Neural cell (in vitro differentiated cells): ENCODE results near the gene C9orf72. TPM values are rescaled to one million over a fixed set of nuclear protein-coding genes. Genes with fewer than 3 reads are reported as not detected.
"Not testable (repeated sequence)": the region's sequence is repeated elsewhere in the genome, so short reads cannot be mapped to it uniquely, and the experiment has no call there.

Source experiments
- H2AFZ ChIP-seq: fragments of 200-600, 300-800 bp; sonication (generic), shearing (Covaris generic); 2 replicates; pipeline ENCODE4 v1.6.0; 2014; ENCODE audit warnings: low read depth, mild to moderate bottlenecking, antibody characterized with exemption, low read length, moderate library complexity
- H3F3A ChIP-seq: fragments of 200-600 bp; shearing (Covaris generic); 2 replicates; pipeline ENCODE4 v1.6.1; 2016; ENCODE audit warnings: mild to moderate bottlenecking, moderate library complexity, mixed read lengths, antibody characterized with exemption, low read length; ENCODE audit not compliant: insufficient read depth, poor library complexity, severe bottlenecking
- H3K27ac ChIP-seq: fragments of 200-600, 300-800 bp; sonication (generic), shearing (Covaris generic); 2 replicates; pipeline ENCODE4 v1.5.1; 2014; ENCODE audit warnings: mild to moderate bottlenecking, low read length, moderate library complexity
- H3K27me3 ChIP-seq: fragments of 300-800, 200-600 bp; sonication (generic), shearing (Covaris generic); 2 replicates; pipeline ENCODE4 v1.6.0; 2014; ENCODE audit warnings: mild to moderate bottlenecking, low read depth, low read length, moderate library complexity; ENCODE audit not compliant: insufficient read depth
- H3K36me3 ChIP-seq: fragments of 300-800, 200-600 bp; sonication (generic), shearing (Covaris generic); 2 replicates; pipeline ENCODE4 v1.5.1; 2014; ENCODE audit warnings: mild to moderate bottlenecking, antibody characterized with exemption, low read length, moderate library complexity; ENCODE audit not compliant: insufficient read depth
- H3K4me2 ChIP-seq: fragments of 300-800, 200-600 bp; sonication (generic), shearing (Covaris generic); 2 replicates; pipeline ENCODE4 v1.6.0; 2014; ENCODE audit warnings: mild to moderate bottlenecking, low read length
- H3K4me3 ChIP-seq: fragments of 300-800, 200-600 bp; sonication (generic), shearing (Covaris generic); 2 replicates; pipeline ENCODE4 v1.5.1; 2014; ENCODE audit warnings: mild to moderate bottlenecking, low read length, moderate library complexity
- H3K79me2 ChIP-seq: fragments of 200-600 bp; shearing (Covaris generic); replicated peaks from 2 replicates; pipeline ENCODE4 v1.6.0; 2014; ENCODE audit warnings: mild to moderate bottlenecking, low read length, moderate library complexity; ENCODE audit not compliant: insufficient read depth
- H3K9ac ChIP-seq: fragments of 300-800, 200-600 bp; sonication (generic), shearing (Covaris generic); 2 replicates; pipeline ENCODE4 v1.6.1; 2016; ENCODE audit warnings: mild to moderate bottlenecking, low read length, mixed read lengths
- H3K9me2 ChIP-seq: fragments of 200-600 bp; shearing (Covaris generic); 2 replicates; pipeline ENCODE4 v1.6.1; 2016; ENCODE audit warnings: mild to moderate bottlenecking, low read length, mixed read lengths; ENCODE audit not compliant: insufficient read depth
- H3K9me3 ChIP-seq: fragments of 200-600, 300-800 bp; sonication (generic), shearing (Covaris generic); 2 replicates; pipeline ENCODE4 v1.6.1; 2016; ENCODE audit warnings: mild to moderate bottlenecking, mixed run types, low read length, moderate library complexity, mixed read lengths
- H4K20me1 ChIP-seq: fragments of 200-600 bp; shearing (Covaris generic); 2 replicates; pipeline ENCODE4 v1.6.1; 2016; ENCODE audit warnings: mild to moderate bottlenecking, mixed run types; ENCODE audit not compliant: insufficient read depth
- EP300 ChIP-seq: fragments of 450-650 bp; conservative IDR thresholded peaks from 2 replicates; pipeline ENCODE4 v1.6.1; 2014; ENCODE audit warnings: antibody characterized with exemption, mild to moderate bottlenecking, moderate library complexity; ENCODE audit not compliant: poor library complexity, severe bottlenecking
- EZH2 ChIP-seq: fragments of 200-600, 300-800 bp; shearing (Covaris generic), sonication (generic); IDR thresholded peaks from 2 replicates; pipeline ENCODE4 v1.6.1; 2014; ENCODE audit warnings: antibody characterized with exemption, low read length, borderline replicate concordance, mild to moderate bottlenecking; ENCODE audit not compliant: insufficient read depth, poor library complexity, severe bottlenecking
- MXI1 ChIP-seq: fragments of 450-650 bp; conservative IDR thresholded peaks from 2 replicates; pipeline ENCODE4 v1.6.1; 2014; ENCODE audit warnings: antibody characterized with exemption, mild to moderate bottlenecking; ENCODE audit not compliant: poor library complexity, severe bottlenecking
- POLR2AphosphoS5 ChIP-seq: IDR thresholded peaks from 2 replicates; pipeline ENCODE4 v1.6.1; 2012
- RAD21 ChIP-seq: fragments of 450-650 bp; conservative IDR thresholded peaks from 2 replicates; pipeline ENCODE4 v1.6.1; 2014; ENCODE audit warnings: antibody characterized with exemption, mild to moderate bottlenecking, moderate library complexity
- polyA plus RNA-seq: library from polyadenylated mRNA; depleted of rRNA; stranded (reverse); fragments of >200 nt; gene quantifications from 2 replicates; pipeline ENCODE4 v1.2.3, GENCODE V29; 2014
- TF ChIP-seq, protein P1 (sequence below): fragments of 450-650 bp; IDR thresholded peaks from 2 replicates; pipeline ENCODE4 v1.5.1; 2014; ENCODE audit warnings: antibody characterized with exemption, mild to moderate bottlenecking, moderate library complexity; ENCODE audit not compliant: poor library complexity, severe bottlenecking
- TF ChIP-seq, protein P2 (sequence below): IDR thresholded peaks from 2 replicates; pipeline ENCODE4 v1.6.1; 2012; ENCODE audit warnings: borderline replicate concordance

C9orf72 gene
- polyA plus RNA-seq, 1 donor from 2014 or later, result 166 TPM

DNA sequence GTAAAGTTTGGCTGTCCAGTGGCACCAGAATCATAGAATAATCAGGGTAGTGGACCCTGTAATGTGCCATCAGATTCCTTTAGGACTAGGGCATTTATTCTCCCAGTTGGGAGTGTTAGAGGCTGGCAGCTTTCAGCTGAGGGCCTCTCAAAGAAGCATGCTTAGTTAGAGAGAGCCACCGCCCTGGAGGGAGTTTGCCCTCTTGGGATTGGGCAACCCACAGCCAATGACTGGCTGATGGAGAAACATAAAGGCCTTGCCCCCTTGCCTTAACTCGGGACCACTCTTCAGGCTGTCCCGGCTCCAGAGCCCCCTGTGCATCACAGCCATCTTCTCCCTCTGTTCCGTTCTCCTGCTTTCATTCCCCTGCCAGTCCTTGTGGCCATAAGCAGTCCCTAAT, 69.7 kb downstream of the C9orf72 start:
- Histone ChIP-seq H3K4me2 (no peak overlapping the region), H3K9ac (no peak overlapping the region), H4K20me1 (no peaks in the 10 kb centered on the region), H3K9me2 (no peaks in the 10 kb centered on the region), H3K4me3 (no peak overlapping the region), H3K27me3 (no peaks in the 10 kb centered on the region), H3K27ac (no peak overlapping the region), H3K36me3 (no peaks in the 10 kb centered on the region), H3F3A (no peaks in the 10 kb centered on the region), H3K9me3 (peaks cover 3% of the 10 kb centered on the region), H2AFZ (no peak overlapping the region), H3K79me2 (no peaks in the 10 kb centered on the region)
- TF ChIP-seq POLR2AphosphoS5, result no peak
- no peak for TF ChIP-seq EP300
- TF ChIP-seq RAD21, result no peak
- TF ChIP-seq, protein P1, sequence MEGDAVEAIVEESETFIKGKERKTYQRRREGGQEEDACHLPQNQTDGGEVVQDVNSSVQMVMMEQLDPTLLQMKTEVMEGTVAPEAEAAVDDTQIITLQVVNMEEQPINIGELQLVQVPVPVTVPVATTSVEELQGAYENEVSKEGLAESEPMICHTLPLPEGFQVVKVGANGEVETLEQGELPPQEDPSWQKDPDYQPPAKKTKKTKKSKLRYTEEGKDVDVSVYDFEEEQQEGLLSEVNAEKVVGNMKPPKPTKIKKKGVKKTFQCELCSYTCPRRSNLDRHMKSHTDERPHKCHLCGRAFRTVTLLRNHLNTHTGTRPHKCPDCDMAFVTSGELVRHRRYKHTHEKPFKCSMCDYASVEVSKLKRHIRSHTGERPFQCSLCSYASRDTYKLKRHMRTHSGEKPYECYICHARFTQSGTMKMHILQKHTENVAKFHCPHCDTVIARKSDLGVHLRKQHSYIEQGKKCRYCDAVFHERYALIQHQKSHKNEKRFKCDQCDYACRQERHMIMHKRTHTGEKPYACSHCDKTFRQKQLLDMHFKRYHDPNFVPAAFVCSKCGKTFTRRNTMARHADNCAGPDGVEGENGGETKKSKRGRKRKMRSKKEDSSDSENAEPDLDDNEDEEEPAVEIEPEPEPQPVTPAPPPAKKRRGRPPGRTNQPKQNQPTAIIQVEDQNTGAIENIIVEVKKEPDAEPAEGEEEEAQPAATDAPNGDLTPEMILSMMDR, result no peak
- TF ChIP-seq MXI1, result no peak
- TF ChIP-seq, protein P2, sequence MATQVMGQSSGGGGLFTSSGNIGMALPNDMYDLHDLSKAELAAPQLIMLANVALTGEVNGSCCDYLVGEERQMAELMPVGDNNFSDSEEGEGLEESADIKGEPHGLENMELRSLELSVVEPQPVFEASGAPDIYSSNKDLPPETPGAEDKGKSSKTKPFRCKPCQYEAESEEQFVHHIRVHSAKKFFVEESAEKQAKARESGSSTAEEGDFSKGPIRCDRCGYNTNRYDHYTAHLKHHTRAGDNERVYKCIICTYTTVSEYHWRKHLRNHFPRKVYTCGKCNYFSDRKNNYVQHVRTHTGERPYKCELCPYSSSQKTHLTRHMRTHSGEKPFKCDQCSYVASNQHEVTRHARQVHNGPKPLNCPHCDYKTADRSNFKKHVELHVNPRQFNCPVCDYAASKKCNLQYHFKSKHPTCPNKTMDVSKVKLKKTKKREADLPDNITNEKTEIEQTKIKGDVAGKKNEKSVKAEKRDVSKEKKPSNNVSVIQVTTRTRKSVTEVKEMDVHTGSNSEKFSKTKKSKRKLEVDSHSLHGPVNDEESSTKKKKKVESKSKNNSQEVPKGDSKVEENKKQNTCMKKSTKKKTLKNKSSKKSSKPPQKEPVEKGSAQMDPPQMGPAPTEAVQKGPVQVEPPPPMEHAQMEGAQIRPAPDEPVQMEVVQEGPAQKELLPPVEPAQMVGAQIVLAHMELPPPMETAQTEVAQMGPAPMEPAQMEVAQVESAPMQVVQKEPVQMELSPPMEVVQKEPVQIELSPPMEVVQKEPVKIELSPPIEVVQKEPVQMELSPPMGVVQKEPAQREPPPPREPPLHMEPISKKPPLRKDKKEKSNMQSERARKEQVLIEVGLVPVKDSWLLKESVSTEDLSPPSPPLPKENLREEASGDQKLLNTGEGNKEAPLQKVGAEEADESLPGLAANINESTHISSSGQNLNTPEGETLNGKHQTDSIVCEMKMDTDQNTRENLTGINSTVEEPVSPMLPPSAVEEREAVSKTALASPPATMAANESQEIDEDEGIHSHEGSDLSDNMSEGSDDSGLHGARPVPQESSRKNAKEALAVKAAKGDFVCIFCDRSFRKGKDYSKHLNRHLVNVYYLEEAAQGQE, result no peak
- no peak for TF ChIP-seq EZH2

DNA sequence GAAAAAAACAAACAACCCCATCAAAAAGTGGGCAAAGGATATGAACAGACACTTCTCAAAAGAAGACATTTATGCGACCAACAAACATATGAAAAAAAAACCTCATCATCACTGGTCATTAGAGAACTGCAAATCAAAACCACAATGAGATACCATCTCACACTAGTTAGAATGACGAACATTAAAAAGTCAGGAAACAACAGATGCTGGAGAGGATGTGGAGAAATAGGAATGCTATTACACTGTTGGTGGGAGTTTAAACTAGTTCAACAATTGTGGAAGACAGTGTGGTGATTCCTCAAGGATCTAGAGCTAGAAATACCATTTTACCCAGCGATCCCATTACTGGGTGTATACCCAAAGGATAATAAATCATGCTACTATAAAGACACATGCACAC, 72.4 kb downstream of the C9orf72 start:
- not testable (repeated sequence) for H2AFZ ChIP-seq, H3K9me3 ChIP-seq, H3K4me2 ChIP-seq, H3K27ac ChIP-seq, H3K4me3 ChIP-seq, H3F3A ChIP-seq, H3K27me3 ChIP-seq, H3K9ac ChIP-seq, H3K36me3 ChIP-seq, H4K20me1 ChIP-seq, H3K9me2 ChIP-seq
- peaks cover 11% of the 10 kb centered on the region for H3K79me2 ChIP-seq

DNA sequence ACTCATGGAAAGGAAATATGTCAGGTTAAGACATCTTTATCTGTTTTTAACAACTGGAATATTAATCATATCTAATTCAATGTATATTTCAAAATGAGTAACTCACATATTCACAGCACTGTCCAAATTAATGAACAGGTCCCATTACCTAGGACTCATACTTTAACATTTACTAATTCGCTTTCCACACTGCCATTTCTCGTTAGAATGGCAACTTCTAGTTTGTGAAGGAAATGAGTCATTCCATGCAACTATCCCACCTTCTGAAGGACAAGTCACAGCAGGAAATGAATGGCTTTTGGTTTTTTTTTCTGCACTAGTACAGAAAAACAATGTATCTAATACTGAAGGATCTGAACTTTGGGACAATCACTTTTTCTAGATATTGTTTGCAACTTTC, 73.8 kb downstream of the C9orf72 start:
- H2AFZ ChIP-seq, result no peak overlapping the region
- H3K4me2 ChIP-seq, result no peak overlapping the region
- no peak overlapping the region for H3K9ac ChIP-seq
- no peaks in the 10 kb centered on the region for H3K36me3 ChIP-seq
- H4K20me1 ChIP-seq, result no peaks in the 10 kb centered on the region
- no peak overlapping the region for H3K4me3 ChIP-seq
- no peaks in the 10 kb centered on the region for H3K9me3 ChIP-seq
- H3K27ac ChIP-seq, result no peak overlapping the region
- peaks cover 23% of the 10 kb centered on the region for H3K79me2 ChIP-seq
- H3F3A ChIP-seq, result peaks cover 5% of the 10 kb centered on the region
- TF ChIP-seq POLR2AphosphoS5 (no peak), MXI1 (no peak)
- TF ChIP-seq, protein P1, result no peak
- no peaks in the 10 kb centered on the region for H3K9me2 ChIP-seq
- no peaks in the 10 kb centered on the region for H3K27me3 ChIP-seq
